ENCODE data around the gene POLR2F.

POLR2F gene

DNA sequence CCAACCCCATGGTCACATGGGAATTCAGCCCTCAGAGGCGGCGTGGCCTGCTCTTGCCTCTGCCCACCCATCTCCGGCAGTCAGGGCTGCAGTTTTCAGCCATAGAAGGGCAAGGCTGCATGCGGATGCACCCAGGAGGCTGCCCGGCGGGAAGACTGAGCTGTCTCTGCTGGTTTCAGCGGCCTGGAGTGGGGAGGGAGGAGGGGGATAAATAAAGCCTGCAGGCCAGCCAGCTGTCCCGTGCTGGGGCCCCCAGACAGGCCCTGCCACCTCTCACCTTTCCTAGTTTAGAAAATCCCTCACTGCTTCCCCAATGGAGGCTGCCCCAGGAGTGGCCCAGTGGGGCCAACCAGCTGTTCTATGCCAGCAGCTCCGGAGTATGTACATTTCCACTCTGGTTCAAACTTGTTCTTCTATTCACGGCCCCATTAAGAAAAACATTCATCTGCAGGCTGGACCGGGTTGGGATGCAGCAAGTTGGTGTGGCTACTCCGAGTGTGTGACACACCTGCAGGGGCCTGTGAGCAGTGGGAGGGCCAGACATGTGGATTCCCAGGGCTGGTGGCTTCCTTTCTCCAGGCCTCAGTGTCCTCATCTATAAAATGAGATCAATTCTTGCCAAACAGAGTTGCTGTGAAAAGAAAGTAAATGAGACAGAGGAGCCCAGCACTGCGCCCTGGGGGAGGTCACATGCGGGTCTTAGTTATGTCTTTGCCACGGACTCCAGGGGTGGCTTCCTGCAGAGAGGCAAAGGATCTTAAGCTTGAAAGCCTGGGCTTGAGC lies 42.4 kb upstream of the POLR2F start:
- no peaks in the 10 kb centered on the region for H4K20me1 ChIP-seq (ENCODE audit: insufficient read depth, low read length)

DNA sequence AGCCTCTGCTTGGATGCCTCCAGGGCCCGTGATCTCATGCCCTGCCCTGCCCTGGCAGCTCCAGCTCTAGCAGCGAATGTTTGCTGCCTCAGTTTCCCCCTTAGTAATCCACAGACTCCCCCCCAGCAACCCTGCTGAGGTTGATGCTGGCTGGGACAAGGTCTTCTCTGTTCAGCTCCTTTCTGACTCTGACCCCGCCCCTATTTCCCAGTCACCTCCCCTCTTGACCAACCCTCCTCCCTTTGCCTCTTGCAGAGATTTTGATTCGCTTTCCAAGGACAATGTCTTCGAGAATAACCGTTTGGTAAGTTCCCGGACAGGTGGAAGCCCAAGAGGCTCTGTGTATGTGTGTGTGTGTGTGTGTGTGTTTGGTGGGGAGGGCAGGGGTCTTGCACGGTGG lies 41.8 kb upstream of the POLR2F start:
- no peaks in the 10 kb centered on the region for H3K27me3 ChIP-seq (ENCODE audit: low read depth, low read length)
- H3K4me2 ChIP-seq (ENCODE audit: low read length) = no peak overlapping the region
- H4K20me1 ChIP-seq (ENCODE audit: insufficient read depth, low read length) = no peaks in the 10 kb centered on the region
- H2AFZ ChIP-seq (ENCODE audit: low read depth, low read length) = no peak overlapping the region
- H3K9ac ChIP-seq (ENCODE audit: low read length) = no peak overlapping the region
- peaks cover 10% of the 10 kb centered on the region for H3K79me2 ChIP-seq (ENCODE audit: low read length)
- no peak overlapping the region for H3K4me3 ChIP-seq (ENCODE audit: low read length)
- TF ChIP-seq CTCF (IDR thresholded peaks at IDR 0.05; ENCODE audit: low read depth, low read length) (no peak), EZH2phosphoT487 (IDR thresholded peaks at IDR 0.05; ENCODE audit: low read depth) (no peak)
- H3K36me3 ChIP-seq (replicated peaks; ENCODE audit: low read depth, low read length) = no peaks in the 10 kb centered on the region
- H3K27ac ChIP-seq (ENCODE audit: low read length) = no peak overlapping the region
- H3K9me3 ChIP-seq (ENCODE audit: insufficient read depth, low read length) = no peaks in the 10 kb centered on the region
- peaks cover 6% of the 10 kb centered on the region for H3K4me1 ChIP-seq (ENCODE audit: low read length)

More for the DNA sequence above, 42.4 kb upstream of the POLR2F start:
- H3K27me3 ChIP-seq (ENCODE audit: low read depth, low read length) = no peaks in the 10 kb centered on the region
- no peak overlapping the region for H3K27ac ChIP-seq (ENCODE audit: low read length)
- H3K4me3 ChIP-seq (ENCODE audit: low read length) = no peak overlapping the region
- peaks cover 10% of the 10 kb centered on the region for H3K79me2 ChIP-seq (ENCODE audit: low read length)
- TF ChIP-seq CTCF (IDR thresholded peaks at IDR 0.05; ENCODE audit: low read depth, low read length) (no peak), EZH2phosphoT487 (IDR thresholded peaks at IDR 0.05; ENCODE audit: low read depth) (no peak)
- no peak overlapping the region for H2AFZ ChIP-seq (ENCODE audit: low read depth, low read length)
- no peak overlapping the region for H3K4me2 ChIP-seq (ENCODE audit: low read length)
- H3K36me3 ChIP-seq (replicated peaks; ENCODE audit: low read depth, low read length) = no peaks in the 10 kb centered on the region
- peaks cover 6% of the 10 kb centered on the region for H3K4me1 ChIP-seq (ENCODE audit: low read length)
- H3K9ac ChIP-seq (ENCODE audit: low read length) = no peak overlapping the region
- H3K9me3 ChIP-seq (ENCODE audit: insufficient read depth, low read length) = no peaks in the 10 kb centered on the region

GRCh38 chr22:37912171-37912570 lies 41.3 kb upstream of the POLR2F start:
- Histone ChIP-seq H3K4me3 (ENCODE audit: low read length) (no peak overlapping the region), H2AFZ (ENCODE audit: low read depth, low read length) (no peak overlapping the region), H3K9me3 (ENCODE audit: insufficient read depth, low read length) (no peaks in the 10 kb centered on the region), H3K36me3 (replicated peaks; ENCODE audit: low read depth, low read length) (peaks cover 2% of the 10 kb centered on the region), H3K9ac (ENCODE audit: low read length) (no peak overlapping the region), H3K27me3 (ENCODE audit: low read depth, low read length) (no peaks in the 10 kb centered on the region), H3K4me2 (ENCODE audit: low read length) (no peak overlapping the region), H3K27ac (ENCODE audit: low read length) (no peak overlapping the region), H3K79me2 (ENCODE audit: low read length) (peaks cover 5% of the 10 kb centered on the region), H3K4me1 (ENCODE audit: low read length) (peaks cover 2% of the 10 kb centered on the region), H4K20me1 (ENCODE audit: insufficient read depth, low read length) (no peaks in the 10 kb centered on the region)
- TF ChIP-seq EZH2phosphoT487 (IDR thresholded peaks at IDR 0.05; ENCODE audit: low read depth) (no peak), CTCF (IDR thresholded peaks at IDR 0.05; ENCODE audit: low read depth, low read length) (no peak)

DNA sequence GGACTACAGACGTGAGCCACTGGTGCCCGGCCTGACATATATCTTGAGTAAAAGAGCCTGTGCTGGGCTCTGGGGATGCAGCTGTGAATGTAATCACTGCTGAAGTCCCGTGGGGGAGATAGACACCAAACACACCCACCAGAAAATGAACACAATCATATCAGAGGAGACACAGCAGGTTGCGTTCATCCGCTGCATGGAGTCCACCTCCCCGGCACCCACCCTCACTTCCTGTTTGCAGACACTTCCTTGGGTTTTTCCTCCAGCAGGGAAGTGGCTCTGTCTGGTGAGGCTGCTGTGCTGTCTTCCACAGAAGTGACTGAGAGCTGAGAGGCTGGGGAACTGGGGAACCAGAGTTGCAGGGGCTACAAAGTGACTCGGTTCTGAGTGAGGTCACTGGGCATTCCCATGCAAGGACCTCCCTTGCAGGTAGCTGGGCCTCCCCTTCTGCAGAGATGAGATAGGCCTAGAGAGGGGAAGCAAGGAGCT lies 40.2 kb upstream of the POLR2F start:
- Histone ChIP-seq H3K9me3 (ENCODE audit: insufficient read depth, low read length) (no peaks in the 10 kb centered on the region), H3K9ac (ENCODE audit: low read length) (no peak overlapping the region), H2AFZ (ENCODE audit: low read depth, low read length) (no peak overlapping the region), H3K4me1 (ENCODE audit: low read length) (peaks cover 9% of the 10 kb centered on the region), H3K27me3 (ENCODE audit: low read depth, low read length) (no peaks in the 10 kb centered on the region), H4K20me1 (ENCODE audit: insufficient read depth, low read length) (no peaks in the 10 kb centered on the region), H3K79me2 (ENCODE audit: low read length) (no peaks in the 10 kb centered on the region), H3K4me2 (ENCODE audit: low read length) (no peak overlapping the region), H3K4me3 (ENCODE audit: low read length) (no peak overlapping the region), H3K36me3 (replicated peaks; ENCODE audit: low read depth, low read length) (peaks cover 4% of the 10 kb centered on the region), H3K27ac (ENCODE audit: low read length) (no peak overlapping the region)
- TF ChIP-seq CTCF (IDR thresholded peaks at IDR 0.05; ENCODE audit: low read depth, low read length) (no peak), EZH2phosphoT487 (IDR thresholded peaks at IDR 0.05; ENCODE audit: low read depth) (no peak)
